CD4-positive, alpha-beta T cell (primary cell): ENCODE data around the gene SLC4A5. TPM values are rescaled to one million over a fixed set of nuclear protein-coding genes. Genes with fewer than 3 reads are reported as not detected.

ENCODE experiments used
- ATAC-seq: fragments of 200-7000 bp; cut with Tn5 transposase; one replicate; pipeline ENCODE4 v1.10.0; 2022; ENCODE audit warnings: mild to moderate bottlenecking; ENCODE audit not compliant: poor library complexity
- CTCF ChIA-PET: fragments of 350-600 bp; sonication (Branson Sonifier 250); formaldehyde crosslinking; loops from one replicate; lab custom pipeline; 2021; ENCODE audit warnings: antibody characterized with exemption, inconsistent platforms; lab: Charles Lee
- POLR2A ChIA-PET: fragments of 350-600 bp; sonication (Branson Sonifier 250); formaldehyde crosslinking; loops from one replicate; lab custom pipeline; 2021; ENCODE audit warnings: antibody characterized with exemption, inconsistent platforms; lab: Charles Lee
- DNase-seq, 14 experiments: peaks; one replicate each; pipeline ENCODE4 v3.0.0-alpha.2; 2013 to 2020; ENCODE audit warnings: mixed read lengths in 2 of 14
- H3K27ac ChIP-seq, 2 donors: one replicate each; pipeline versions ENCODE4 v1.5.1 to v1.7.0; 2013; ENCODE audit warnings: low read length in 2 of 2, low read depth in 1 of 2, mild to moderate bottlenecking in 1 of 2
- H3K27me3 ChIP-seq, 2 experiments: 1 replicate in 1 of 2; 2 replicates in 1 of 2; pipeline versions ENCODE4 v1.6.1 to v1.7.0; 2013; ENCODE audit warnings: low read length in 2 of 2, control low read depth in 1 of 2, mild to moderate bottlenecking in 1 of 2, moderate library complexity in 1 of 2; ENCODE audit not compliant: insufficient read depth in 2 of 2, control insufficient read depth in 1 of 2
- H3K36me3 ChIP-seq: one replicate; pipeline ENCODE4 v1.6.1; 2013; ENCODE audit warnings: low read length, control low read depth; ENCODE audit not compliant: insufficient read depth
- H3K4me1 ChIP-seq: one replicate; pipeline ENCODE4 v1.6.1; 2013; ENCODE audit warnings: low read length, control low read depth; ENCODE audit not compliant: insufficient read depth
- H3K4me3 ChIP-seq: one replicate; pipeline ENCODE4 v1.5.1; 2013; ENCODE audit warnings: mild to moderate bottlenecking, low read length, moderate library complexity
- H3K9me3 ChIP-seq, 2 experiments: 1 replicate in 1 of 2; 2 replicates in 1 of 2; pipeline versions ENCODE4 v1.6.1 to v1.7.0; 2013; ENCODE audit warnings: low read length in 2 of 2, mild to moderate bottlenecking in 2 of 2, control low read depth in 1 of 2, moderate library complexity in 1 of 2; ENCODE audit not compliant: control insufficient read depth in 1 of 2, insufficient read depth in 1 of 2
- H3K27ac Mint-ChIP-seq: one replicate; pipeline ENCODE4 v1.8.0; 2020; ENCODE audit warnings: mixed read lengths
- H3K27me3 Mint-ChIP-seq: one replicate; pipeline ENCODE4 v1.8.0; 2021; ENCODE audit warnings: mixed read lengths
- H3K36me3 Mint-ChIP-seq: one replicate; pipeline ENCODE4 v1.8.0; 2021; ENCODE audit warnings: low read depth, mixed read lengths
- H3K4me1 Mint-ChIP-seq: one replicate; pipeline ENCODE4 v1.8.0; 2021; ENCODE audit warnings: low read depth, mixed read lengths
- H3K4me3 Mint-ChIP-seq: one replicate; pipeline ENCODE4 v1.8.0; 2020; ENCODE audit warnings: mild to moderate bottlenecking, mixed read lengths
- H3K9me3 Mint-ChIP-seq: one replicate; pipeline ENCODE4 v1.8.0; 2020; ENCODE audit warnings: mixed read lengths
- intact Hi-C, 2 experiments: fragments of 100-400 bp; cut with DNase I in 1 of 2; cut with micrococcal nuclease in 1 of 2; formaldehyde crosslinking; loops; one replicate each; pipeline versions ENCODE4 v1.15.1 to v1.9.0; 2023 to 2025; cut with DNase I, micrococcal nuclease
- total RNA-seq, 174 experiments: library from RNA in 2 of 174; stranded (reverse) in 2 of 174; gene quantifications; one replicate each; pipeline ENCODE4 v1.2.3 and lab custom pipeline; 2021 to 2026
- TF ChIP-seq, protein P1 (sequence below): fragments of 200-600 bp; IDR thresholded peaks from one replicate; pipeline ENCODE4 v1.8.0; 2022; ENCODE audit warnings: antibody characterized with exemption, mild to moderate bottlenecking

Gene SLC4A5
- total RNA-seq, 2 experiments from 2014 or later: 7.8 to 10.4 TPM

DNA sequence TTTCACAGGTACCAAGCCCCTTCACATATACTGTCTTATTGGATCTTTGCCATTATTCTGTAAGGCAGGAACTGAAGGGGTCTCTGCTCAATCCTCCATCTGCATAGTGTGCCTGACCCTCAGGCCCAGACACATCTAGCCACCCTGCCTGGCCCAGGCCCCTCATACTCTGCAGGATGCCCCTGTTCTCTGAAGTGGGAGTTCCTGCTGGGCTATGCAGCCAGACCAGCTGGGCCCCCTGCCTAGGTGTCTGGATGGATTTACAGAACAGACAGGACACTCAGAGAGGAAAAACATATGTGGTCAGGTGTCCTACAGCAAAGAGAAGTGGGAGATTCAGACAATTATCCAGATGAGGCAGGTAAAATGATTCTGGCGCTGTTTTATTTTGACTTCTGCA is 42.0 kb downstream of the SLC4A5 start:
- TF ChIP-seq, protein P1, sequence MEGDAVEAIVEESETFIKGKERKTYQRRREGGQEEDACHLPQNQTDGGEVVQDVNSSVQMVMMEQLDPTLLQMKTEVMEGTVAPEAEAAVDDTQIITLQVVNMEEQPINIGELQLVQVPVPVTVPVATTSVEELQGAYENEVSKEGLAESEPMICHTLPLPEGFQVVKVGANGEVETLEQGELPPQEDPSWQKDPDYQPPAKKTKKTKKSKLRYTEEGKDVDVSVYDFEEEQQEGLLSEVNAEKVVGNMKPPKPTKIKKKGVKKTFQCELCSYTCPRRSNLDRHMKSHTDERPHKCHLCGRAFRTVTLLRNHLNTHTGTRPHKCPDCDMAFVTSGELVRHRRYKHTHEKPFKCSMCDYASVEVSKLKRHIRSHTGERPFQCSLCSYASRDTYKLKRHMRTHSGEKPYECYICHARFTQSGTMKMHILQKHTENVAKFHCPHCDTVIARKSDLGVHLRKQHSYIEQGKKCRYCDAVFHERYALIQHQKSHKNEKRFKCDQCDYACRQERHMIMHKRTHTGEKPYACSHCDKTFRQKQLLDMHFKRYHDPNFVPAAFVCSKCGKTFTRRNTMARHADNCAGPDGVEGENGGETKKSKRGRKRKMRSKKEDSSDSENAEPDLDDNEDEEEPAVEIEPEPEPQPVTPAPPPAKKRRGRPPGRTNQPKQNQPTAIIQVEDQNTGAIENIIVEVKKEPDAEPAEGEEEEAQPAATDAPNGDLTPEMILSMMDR: no peak
- H3K4me3 ChIP-seq: no peak overlapping the region
- Mint-ChIP-seq H3K36me3 (peaks cover 36% of the 10 kb centered on the region), H3K27me3 (no peaks in the 10 kb centered on the region), H3K4me1 (no peaks in the 10 kb centered on the region), H3K9me3 (no peaks in the 10 kb centered on the region), H3K4me3 (no peak overlapping the region), H3K27ac (no peak overlapping the region)
- ATAC-seq (no peak), DNase-seq (no peak)
- H3K4me1 ChIP-seq: no peaks in the 10 kb centered on the region
- intact Hi-C loops: no loop called here
- H3K36me3 ChIP-seq: no peaks in the 10 kb centered on the region
- CTCF ChIA-PET: no interaction called here
- no peaks in the 10 kb centered on the region for H3K27me3 ChIP-seq
- H3K9me3 ChIP-seq: peaks cover 0 to 5% of the 10 kb centered on the region in 2 experiments
- no peak overlapping the region for H3K27ac ChIP-seq
- POLR2A ChIA-PET: no interaction called here

DNA sequence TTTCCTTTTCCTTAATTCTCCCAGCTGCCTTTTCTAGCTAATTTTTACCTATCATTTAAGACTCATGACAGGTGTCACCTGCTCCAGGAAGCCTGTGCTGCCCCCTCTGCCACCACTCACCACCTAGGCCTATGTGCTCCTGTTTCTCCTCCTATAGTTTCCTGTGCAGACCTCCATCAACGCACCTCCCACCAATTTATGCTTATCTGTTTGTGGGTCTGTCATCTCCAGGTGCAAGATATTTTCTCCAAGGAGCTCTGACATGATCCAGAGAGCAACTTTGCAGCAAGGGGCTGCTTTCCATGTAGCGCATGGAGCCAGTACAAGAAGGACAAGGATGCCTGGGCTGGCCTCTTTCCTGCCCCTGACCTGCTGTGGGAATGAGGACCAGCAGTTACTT is 42.7 kb downstream of the SLC4A5 start:
- H3K9me3 Mint-ChIP-seq: no peaks in the 10 kb centered on the region
- H3K9me3 ChIP-seq: peaks cover 0 to 5% of the 10 kb centered on the region in 2 experiments
- no peaks in the 10 kb centered on the region for H3K27me3 ChIP-seq
- intact Hi-C loops: no loop called here
- TF ChIP-seq, protein P1: no peak
- peaks cover 36% of the 10 kb centered on the region for H3K36me3 Mint-ChIP-seq
- no peak overlapping the region for H3K27ac Mint-ChIP-seq
- ChIA-PET CTCF (no interaction called here), POLR2A (no interaction called here)
- H3K36me3 ChIP-seq: no peaks in the 10 kb centered on the region
- no peak overlapping the region for H3K27ac ChIP-seq
- ATAC-seq (no peak), DNase-seq (no peak)
- H3K4me3 ChIP-seq: no peak overlapping the region
- H3K4me3 Mint-ChIP-seq: no peak overlapping the region
- no peaks in the 10 kb centered on the region for H3K4me1 ChIP-seq
- no peaks in the 10 kb centered on the region for H3K27me3 Mint-ChIP-seq
- H3K4me1 Mint-ChIP-seq: no peaks in the 10 kb centered on the region

GRCh38 chr2:74297950-74298349 is 45.3 kb downstream of the SLC4A5 start:
- ATAC-seq (no peak), DNase-seq (no peak)
- no peaks in the 10 kb centered on the region for H3K27me3 Mint-ChIP-seq
- Histone ChIP-seq H3K9me3 (peaks cover 0 to 5% of the 10 kb centered on the region in 2 experiments), H3K4me1 (no peaks in the 10 kb centered on the region), H3K27me3 (no peaks in the 10 kb centered on the region), H3K27ac (no peak overlapping the region), H3K4me3 (no peak overlapping the region), H3K36me3 (no peaks in the 10 kb centered on the region)
- no peak overlapping the region for H3K27ac Mint-ChIP-seq
- intact Hi-C loops: no loop called here
- POLR2A ChIA-PET: no interaction called here
- H3K36me3 Mint-ChIP-seq: peaks cover 41% of the 10 kb centered on the region
- no peak overlapping the region for H3K4me3 Mint-ChIP-seq
- no peaks in the 10 kb centered on the region for H3K4me1 Mint-ChIP-seq
- TF ChIP-seq, protein P1: no peak
- no peaks in the 10 kb centered on the region for H3K9me3 Mint-ChIP-seq
- CTCF ChIA-PET: no interaction called here
